NCI-H1105 (cell line): ENCODE measurements around the gene ZSCAN1.

Experiments used
- DNase-seq: peaks from one replicate; lab custom pipeline; 2025; lab: John Stamatoyannopoulos, UW

Gene ZSCAN1

DNA sequence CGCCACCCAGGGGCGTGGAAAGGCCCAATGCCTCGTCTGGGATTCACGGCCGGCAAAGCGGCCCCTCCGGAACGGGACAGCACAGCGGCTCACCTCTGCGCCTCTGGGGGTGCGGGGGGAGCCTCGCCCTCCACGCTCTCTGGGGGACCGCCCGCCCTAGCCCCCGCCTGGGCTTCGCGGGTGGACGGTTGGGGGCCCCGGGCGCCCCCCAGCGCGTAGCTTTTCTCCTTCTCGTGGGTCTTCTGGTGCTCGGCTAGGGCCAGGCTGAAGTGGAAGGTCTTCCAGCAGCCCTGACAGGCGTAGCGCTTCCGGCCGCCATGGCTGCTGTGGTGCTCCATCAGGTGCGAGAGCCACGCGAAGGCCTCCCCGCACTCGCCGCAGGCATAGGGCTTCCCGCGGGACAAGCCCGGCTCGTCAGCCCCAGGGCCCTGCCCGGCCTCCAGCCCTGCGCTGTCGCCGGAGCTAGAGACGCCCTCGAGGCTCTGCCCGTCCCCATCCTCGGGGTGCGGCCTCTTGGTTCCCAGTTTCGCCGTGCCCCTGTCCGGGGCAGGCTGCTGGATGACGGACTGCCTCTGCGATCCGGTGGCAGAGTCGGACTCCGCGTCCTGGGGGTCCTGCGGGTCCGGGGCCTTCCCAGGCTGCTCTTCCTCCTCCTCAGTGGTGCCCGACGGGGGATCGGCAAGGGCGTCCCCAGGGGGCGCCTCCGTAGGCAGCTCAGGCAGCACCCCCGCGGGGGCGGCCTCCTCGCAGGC lies 50.9 kb downstream of the ZSCAN1 start:
- no peak for DNase-seq

DNA sequence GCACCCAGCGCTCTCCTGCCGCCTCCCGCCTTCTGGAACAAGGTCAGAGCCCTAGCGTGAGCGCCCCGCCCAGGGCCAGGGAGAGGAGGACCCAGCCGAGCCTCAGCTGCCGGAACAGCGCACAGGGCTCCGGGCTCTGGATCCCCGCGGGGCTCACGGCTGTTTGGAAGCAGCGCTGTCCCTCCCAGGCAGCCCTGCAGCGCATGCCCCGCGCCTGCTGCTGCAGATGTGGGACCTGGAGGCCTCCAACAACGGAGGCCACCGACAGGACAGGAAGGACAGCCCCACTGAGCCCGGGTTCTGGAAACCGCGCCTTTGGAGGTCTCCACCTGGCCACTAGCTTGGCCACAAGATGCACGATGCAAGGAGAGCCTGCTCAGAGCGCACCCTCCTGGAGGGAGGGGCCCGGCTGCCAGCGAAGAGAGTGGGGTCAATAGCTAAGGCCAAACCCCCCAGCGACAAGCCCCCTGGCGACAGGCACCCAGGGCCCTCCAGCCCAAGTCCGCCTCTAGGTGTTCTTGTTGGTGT lies 51.6 kb downstream of the ZSCAN1 start:
- no peak for DNase-seq

DNA sequence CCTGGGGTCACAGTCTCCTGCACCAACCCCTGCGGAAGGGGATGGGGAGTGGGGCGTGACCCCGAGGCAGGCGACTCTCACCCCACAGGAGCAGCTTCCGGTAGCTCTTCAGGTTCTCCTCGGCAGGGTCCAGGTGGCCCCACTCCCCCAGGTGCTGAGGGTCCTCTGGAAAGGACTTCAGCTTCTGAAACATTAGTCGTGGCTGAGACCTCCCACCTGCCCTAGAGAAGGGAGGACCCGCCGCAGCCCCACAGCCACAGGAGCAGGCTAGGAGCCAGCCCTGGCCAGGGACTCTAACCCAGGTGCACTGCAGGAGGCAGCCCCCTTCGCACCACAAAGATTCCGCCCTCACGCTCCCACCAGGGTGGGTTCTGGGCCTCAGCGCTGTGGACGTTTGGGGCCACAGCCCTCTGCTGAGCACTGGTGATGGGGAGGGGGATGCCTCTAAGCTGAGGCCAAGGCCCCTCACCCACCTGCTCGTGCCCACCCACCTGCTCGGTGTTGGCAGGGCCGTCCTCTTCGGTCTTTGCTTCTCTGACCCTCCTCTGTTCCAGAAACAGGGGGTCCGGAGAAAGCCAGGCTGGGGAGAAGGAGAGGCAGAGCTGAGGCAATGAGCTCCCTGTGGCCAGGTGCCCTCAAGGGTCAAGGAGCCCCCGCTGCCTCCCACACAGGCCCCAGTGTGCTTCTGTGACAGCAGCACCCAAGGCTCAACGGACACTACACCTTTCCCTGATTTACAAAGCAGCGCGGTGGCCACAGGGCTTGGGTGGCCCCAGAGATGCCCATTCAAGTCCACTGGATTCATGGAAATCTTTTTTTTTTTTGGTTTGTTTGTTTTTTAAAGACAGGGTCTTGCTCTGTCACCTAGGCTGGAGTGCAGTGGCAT lies 53.2 kb downstream of the ZSCAN1 start:
- DNase-seq = no peak

DNA sequence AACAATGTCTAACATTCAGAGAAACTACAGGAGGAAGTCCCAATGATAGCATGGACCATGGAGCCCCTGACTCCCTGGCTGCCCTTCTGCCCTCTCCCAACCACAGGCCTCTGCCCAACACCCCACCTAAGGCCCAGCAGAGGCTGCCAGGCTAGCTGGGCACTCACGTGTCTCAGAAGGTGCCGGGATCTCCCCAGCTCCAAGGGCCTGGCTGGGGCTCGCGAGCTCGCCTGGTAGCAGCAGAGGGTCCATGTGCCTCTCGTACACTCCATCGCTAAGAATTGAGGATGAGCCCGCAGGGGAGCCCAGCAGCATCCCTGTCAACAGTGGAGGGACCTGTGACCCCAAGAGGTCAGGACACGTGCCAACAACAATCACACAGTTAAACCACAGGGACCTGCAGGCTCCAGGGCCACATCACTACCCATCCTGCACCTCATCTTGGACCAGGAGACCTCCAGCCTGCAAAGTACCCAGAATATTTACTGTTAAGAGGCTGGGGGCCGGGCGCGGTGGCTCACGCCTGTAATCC lies 54.8 kb downstream of the ZSCAN1 start:
- no peak for DNase-seq

DNA sequence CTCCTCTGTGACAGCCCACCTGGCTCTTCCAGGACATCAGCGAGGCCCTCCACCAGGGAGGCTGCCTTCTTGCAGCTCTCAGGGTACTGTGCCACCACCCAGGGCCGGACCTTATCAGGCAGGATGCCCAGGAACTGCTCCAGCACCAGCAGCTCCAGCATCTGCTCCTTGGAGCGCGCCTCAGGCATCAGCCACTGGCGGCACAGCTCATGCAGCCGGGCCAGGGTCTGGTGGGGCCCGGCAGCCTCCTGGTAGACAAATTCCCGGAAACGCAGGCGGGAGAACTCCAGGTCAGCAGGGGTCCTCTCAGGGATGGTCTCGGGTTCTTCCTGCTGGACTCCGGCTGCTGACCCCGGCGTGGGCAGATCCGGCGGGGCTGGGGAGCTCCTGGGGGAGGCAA lies 56.0 kb downstream of the ZSCAN1 start:
- no peak for DNase-seq

DNA sequence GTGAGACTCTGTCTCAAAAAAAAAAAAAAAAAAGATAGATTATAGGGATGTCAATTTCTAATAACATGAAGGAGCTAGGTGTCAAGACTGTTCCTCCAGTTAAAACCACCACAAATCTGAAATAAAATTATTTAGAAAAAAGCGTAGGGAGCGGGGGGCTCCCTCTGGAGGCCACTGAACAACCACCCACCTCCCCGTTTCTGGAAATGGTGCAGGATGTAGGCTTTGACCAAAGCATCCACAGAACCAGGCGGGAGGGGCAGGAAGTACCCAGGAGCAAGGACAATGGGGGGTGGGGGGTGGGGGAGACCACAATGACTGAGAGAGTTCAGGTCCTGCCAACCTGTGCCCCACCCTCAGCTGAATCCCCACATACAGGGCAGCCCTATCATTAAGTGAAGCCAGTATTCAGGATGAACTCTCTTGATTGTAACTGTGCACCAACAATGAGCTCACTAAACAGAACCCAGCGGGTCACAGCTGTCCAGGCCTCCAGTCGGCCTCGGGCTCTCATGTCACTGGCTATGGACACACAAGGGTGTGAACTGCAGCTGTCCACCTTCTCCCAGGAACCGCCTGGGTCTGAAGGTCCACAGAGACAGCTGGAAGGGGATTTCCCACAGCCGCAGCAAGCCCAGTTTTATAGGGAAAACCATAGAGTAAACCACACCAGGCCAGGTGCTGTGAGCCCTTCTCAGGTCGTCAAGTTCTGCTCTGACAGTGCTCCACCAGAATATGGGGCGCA lies 57.6 kb downstream of the ZSCAN1 start:
- DNase-seq = no peak

DNA sequence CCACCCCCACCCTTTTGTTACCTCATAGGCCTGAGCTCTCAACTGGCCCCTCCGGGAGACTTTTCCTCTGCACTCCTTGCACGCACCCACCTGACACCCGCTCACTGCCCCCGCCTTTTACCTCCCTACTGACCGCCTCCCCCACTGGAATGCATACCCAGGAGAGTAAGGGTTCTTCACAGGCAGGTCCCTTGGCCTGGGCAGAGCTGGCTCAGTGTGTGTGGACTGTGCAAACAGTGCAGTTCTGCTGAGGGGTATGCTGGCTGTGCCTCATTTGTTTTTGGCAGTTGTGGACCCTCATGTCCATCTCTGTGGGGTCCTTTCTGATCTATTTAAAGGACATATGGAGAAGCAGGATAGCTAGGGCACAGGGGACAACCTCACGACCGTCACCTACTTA lies 59.2 kb downstream of the ZSCAN1 start:
- no peak for DNase-seq

DNA sequence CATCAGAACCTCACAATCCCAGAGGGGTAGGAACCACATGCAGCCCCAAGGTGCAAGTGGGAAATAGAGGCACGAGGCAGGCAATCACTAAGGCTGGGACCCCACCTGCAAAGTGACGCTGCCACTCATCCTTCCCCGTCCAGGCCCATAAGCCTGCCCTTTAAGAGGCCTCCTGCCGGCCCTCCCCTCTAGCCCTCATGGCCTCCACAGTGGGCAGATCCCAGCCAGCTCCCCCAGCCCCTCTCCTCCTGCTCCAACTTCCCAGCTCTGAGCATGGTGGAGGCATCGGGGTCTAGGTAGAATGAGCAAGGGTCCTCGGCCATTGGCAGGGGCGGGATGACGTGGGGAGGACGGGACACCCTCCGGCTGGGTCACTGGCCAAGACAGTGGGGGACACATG lies 61.5 kb downstream of the ZSCAN1 start:
- no peak for DNase-seq

DNA sequence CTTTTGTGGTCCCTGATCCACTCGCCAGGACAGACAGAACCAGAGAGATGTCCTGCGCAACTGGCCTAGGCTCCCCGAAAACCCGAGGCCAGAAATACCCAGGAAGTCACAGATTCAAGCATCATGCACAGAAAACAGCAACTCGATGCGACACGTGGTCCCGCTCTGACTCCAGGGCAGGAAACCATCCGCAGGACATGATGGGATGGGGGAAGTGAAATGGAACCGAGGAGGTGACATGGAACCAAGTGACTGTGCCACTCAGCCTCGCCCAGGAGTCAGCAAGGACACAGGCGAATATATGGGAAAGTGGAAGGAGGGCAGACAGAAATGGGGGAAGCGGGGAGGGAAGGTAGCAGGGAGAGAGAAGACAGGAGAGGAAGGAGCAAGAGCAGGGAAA lies 63.1 kb downstream of the ZSCAN1 start:
- DNase-seq = no peak

DNA sequence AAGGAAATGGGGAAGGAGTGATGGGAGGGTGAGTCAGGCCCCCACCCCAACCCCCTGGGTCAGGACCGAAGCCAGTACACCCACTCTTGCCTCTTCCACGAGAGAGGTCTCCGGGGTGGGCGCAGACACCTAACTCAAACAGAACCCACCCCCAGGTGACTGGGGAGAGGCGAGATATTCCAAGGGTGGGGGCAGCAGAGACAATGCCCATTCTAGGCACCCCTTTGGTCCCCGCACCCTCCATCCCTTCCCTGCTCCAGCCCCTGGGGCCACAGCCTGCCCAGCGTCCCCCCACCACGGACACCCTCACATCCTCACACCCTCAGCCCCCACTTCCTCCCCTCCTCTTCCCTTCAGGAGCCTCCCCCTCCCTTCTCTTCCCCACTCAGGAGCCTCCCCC lies 63.5 kb downstream of the ZSCAN1 start:
- DNase-seq = no peak

DNA sequence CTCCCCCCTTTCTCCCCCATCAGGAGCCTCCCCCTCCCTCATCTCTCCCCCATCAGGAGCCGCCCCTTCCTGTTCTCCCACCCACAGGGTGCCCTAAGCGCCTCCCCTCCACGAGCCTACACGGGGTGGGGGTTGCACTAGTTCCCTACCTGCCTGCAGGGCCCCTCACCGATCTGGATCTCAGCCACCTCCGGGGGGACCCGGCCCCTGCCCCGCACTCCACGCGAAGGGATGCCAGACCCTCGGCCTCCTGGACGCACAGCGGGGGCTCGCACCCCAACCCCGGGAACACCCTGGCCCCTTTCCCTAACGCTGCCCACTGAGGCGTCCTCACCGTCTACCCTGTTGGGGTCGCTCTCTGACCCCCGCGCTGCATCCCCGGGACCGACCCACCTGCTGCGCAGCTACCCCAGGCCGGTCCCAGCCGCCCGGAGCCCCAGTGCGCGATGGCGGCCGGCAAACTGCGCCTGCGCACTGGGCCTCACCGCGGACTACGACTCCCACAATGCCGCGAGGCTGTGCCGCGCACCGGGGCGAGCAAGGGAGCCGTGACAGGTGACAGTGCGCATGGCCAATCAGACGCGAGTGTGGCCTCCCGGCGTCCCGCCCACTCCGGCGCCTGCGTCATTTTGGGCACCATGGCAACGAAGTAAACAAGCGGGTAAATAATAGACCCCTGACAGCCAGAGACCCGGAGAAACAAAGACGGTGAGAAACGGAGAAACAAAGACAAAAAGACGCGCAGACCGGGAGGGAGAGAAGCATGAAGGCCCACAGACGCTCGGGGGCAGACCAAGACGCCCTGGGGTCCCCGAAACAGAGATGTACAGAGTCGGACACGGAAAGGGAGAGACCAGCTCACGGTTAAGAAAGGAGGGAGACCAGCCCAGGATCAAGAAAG lies 64.2 kb downstream of the ZSCAN1 start, which contains the start of gene ZSCAN18:
Gene ZSCAN18, minus strand, starts transcription at position 451 of the 901 bp plus-strand sequence. CDS start 7,964 bp downstream, outside the sequence.
- DNase-seq = peak; percentile 95

DNA sequence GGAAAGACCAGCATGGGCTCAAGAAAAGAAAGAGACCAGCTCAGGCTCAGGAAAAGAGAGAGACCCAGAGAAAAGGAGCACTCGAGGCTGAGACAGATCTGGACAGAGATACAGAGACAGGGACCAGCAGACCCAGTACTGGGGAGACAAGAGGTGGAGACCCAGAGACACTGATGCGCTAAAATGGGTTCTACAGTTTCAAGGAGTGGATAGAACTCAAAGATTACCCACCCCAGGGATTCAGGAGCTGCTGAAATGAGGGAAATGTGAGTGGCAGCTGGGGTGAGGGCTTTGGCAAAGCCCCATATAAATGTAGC lies 64.8 kb downstream of the ZSCAN1 start:
- no peak for DNase-seq
